GM12873 (cell line): Measurements from ENCODE around the gene ZNF619.

Experiments
- TF ChIP-seq, protein P1 (sequence below): IDR thresholded peaks from 2 replicates; pipeline ENCODE4 v1.5.1; 2012; ENCODE audit warnings: low read depth, mild to moderate bottlenecking, moderate library complexity, low read length, control low read depth; ENCODE audit not compliant: insufficient read depth; ENCODE audit errors: missing control alignments

The ZNF619 gene

DNA sequence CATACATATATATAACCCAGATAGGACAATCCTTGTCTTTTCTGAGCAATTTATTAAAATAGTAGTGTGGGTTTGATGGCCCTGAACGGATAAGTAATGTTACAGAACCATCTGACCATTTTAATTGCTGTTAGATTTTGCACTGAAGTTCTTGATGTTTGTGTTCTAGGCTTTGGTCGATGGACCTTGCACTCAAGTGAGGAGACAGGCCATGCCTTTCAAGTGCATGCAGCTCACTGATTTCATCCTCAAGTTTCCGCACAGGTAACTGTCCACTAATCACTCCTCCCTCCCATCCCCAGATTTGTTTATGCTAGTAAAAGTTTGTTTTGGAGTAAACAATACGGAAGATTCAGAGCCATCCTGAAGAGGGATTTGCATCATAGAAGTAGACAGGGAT is 18.4 kb upstream of the ZNF619 start:
- TF ChIP-seq, protein P1, sequence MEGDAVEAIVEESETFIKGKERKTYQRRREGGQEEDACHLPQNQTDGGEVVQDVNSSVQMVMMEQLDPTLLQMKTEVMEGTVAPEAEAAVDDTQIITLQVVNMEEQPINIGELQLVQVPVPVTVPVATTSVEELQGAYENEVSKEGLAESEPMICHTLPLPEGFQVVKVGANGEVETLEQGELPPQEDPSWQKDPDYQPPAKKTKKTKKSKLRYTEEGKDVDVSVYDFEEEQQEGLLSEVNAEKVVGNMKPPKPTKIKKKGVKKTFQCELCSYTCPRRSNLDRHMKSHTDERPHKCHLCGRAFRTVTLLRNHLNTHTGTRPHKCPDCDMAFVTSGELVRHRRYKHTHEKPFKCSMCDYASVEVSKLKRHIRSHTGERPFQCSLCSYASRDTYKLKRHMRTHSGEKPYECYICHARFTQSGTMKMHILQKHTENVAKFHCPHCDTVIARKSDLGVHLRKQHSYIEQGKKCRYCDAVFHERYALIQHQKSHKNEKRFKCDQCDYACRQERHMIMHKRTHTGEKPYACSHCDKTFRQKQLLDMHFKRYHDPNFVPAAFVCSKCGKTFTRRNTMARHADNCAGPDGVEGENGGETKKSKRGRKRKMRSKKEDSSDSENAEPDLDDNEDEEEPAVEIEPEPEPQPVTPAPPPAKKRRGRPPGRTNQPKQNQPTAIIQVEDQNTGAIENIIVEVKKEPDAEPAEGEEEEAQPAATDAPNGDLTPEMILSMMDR: no peak

DNA sequence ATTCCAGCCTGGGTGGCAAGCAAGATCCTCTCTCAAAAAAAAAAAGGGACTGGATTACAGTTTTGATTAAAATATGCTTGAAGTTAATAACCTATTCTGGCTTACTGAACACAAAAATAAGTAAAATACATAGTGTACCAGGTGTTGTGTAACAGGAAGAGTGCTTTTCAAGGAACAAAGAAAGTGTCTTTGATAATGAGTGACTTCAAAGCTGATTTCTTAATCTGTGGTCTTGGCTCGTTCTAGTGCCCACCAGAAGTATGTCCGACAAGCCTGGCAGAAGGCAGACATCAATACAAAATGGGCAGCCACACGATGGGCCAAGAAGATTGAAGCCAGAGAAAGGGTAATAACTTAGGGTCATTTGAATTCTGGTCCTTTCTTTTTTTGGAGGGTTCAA is 15.8 kb upstream of the ZNF619 start:
- TF ChIP-seq, protein P1: no peak

DNA sequence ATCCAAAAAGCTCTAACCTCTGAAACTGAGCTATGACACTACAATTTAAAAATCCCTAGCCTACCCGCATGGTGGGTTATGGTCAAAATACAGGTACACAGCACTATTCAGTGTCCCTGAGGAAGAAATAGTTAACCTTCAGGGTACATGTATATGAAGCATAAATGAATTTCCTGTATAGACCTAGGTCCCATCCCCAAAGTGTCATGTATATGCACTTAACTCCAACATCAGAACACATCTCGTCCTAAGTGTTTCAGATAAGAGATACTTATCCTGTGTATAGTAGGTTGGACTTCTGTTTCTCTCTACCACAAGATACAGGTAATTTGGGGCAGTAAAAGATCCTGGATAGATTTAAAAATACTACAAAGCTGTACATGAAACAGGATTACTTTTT is 13.3 kb upstream of the ZNF619 start:
- TF ChIP-seq, protein P1: no peak

DNA sequence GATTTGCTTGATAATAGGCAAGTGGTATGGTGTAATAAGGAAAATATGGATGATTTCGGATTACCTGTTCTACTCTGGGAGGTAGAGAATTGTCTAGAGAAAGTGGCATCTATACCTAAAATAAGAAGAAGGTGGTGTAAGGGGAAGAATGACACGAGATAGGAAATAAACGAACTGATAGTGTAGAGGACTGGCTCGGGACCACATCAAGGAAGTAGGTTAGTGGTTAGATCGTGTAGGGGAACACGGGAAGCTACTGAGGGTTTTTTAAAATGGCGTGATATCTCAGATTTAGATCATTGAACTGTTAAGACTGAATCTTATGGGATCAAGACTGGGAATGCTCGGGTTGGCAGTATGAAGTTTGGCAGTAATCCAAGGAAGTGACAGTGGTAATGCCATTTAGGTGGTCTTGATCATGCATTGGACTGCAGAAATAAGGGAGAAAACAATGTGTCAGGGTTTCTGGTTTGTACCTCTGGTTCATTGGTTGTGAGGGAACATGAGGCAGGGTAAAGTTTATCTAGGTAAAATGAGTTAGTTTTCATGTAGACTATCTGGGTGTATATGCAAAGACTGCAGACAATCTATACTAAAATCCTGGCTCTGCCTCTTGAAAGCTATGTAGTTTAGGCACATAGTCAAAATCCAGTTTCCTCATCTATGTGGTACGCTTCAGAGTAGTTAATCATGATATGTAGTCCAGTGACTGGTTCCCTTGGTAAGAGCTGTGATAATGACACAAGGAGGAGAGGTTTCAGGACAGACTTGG is 12.4 kb upstream of the ZNF619 start:
- TF ChIP-seq, protein P1: no peak

DNA sequence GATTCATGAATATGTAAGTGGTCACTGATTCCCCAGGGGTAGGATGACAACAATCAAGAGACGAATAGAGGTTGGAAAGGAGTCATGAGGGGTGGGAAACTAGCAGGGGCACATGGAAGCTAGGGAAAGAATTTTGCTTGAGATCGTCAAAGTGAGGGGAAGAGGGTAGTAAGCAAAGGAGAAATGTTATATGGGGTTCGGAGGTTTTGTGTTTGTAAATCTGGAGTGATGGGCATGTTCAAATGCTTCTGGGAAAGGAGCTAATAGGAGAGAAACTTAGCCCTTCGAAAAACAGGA is 11.9 kb upstream of the ZNF619 start:
- TF ChIP-seq, protein P1: no peak

DNA sequence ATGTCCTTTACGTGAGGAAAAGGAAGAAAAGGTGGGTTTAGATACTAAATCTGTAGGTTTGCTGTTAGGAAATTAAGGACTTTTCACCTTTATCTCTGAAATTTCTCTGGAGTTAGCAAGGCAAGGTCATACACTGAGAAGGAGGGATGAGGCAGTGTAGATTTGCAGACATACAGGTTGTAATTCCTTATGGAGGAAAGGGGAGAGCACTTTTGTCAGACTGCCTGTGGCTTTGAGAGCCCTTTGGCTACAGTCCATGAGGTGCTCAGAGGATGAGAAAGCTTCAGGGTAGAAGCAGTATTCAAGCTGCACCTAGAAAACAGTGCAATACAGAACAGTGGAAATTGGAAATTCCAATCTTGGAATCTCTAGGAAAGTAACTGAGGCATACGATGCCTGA is 11.5 kb upstream of the ZNF619 start:
- TF ChIP-seq, protein P1: no peak

DNA sequence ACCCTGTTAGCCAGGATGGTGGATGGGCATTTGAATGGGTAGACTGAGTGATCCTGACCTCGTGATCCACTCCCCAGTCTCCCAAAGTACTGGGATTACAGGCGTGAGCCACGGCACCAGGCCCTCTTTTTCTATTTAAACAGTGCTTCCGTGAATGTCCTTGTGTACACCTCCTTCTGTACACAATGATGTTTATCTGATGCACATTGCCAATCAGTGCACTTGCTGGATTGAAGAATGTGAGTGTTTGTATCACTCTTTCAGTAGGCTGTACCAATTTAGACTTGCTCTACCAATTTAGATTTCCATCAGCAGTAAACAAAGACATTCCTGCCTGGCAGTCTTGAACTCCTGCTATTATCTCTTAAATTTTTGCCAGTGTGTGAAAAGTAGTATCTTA is 8.9 kb upstream of the ZNF619 start:
- TF ChIP-seq, protein P1: no peak
